GM12878 (cell line): ENCODE data around the gene CERK. TPM values are rescaled to one million over a fixed set of nuclear protein-coding genes. Genes with fewer than 3 reads are reported as not detected.

Experiments used
- ATAC-seq: fragments of 200-7000 bp; cut with Tn5 transposase; 3 replicates; pipeline ENCODE4 v1.9.1; 2020; ENCODE audit warnings: mild to moderate bottlenecking, moderate library complexity
- BruUV-seq: library from RNA; stranded (reverse); fragments of 400-500 nt; replicated peaks from 2 replicates; lab custom pipeline; 2021; lab: Mats Ljungman, UMichigan
- CTCF ChIA-PET: fragments of 300-600 bp; sonication (Branson Sonifier 250); formaldehyde crosslinking; extraction: SDS; loops from one replicate; lab custom pipeline; 2021; ENCODE audit warnings: inconsistent platforms; lab: Yijun Ruan, JAX
- POLR2A ChIA-PET: fragments of 350-600 bp; formaldehyde crosslinking; extraction: SDS; loops from one replicate; lab custom pipeline; 2021; ENCODE audit warnings: inconsistent platforms; lab: Charles Lee
- RAD21 ChIA-PET: fragments of 300-600 bp; sonication (Branson Sonifier 250); formaldehyde crosslinking; loops from one replicate; lab custom pipeline; 2023; ENCODE audit warnings: antibody characterized with exemption; ENCODE audit not compliant: unreplicated experiment; lab: Charles Lee
- SMC1A ChIA-PET: fragments of 300-600 bp; sonication (Branson Sonifier 250); formaldehyde crosslinking; loops from one replicate; lab custom pipeline; 2023; ENCODE audit not compliant: unreplicated experiment, uncharacterized antibody; lab: Charles Lee
- DNase-seq: peaks from one replicate; pipeline ENCODE4 v3.0.0-alpha.2; 2011; ENCODE audit warnings: low read depth, low spot score
- FAIRE-seq: peaks from 3 replicates; lab custom pipeline; 2011; peaks lifted over from hg19 to GRCh38; lab: Jason Lieb, UNC
- H2AFZ ChIP-seq: 2 replicates; pipeline ENCODE4 v1.6.0; 2011; ENCODE audit warnings: low read depth, low read length, control low read depth; ENCODE audit not compliant: control insufficient read depth
- H3K27ac ChIP-seq: 2 replicates; pipeline ENCODE4 v1.5.1; 2011; ENCODE audit warnings: control low read depth; ENCODE audit not compliant: control insufficient read depth, insufficient read depth
- H3K27me3 ChIP-seq, 2 experiments: replicated peaks in 1 of 2; 2 replicates each; pipeline versions ENCODE4 v1.6.0 to v1.6.1; 2011; ENCODE audit warnings: low read length in 1 of 2; ENCODE audit not compliant: control insufficient read depth in 2 of 2, insufficient read depth in 2 of 2
- H3K36me3 ChIP-seq, 2 experiments: 2 replicates each; pipeline ENCODE4 v1.5.1; 2011; ENCODE audit warnings: low read length in 1 of 2; ENCODE audit not compliant: control insufficient read depth in 2 of 2, insufficient read depth in 2 of 2
- H3K4me1 ChIP-seq: 2 replicates; pipeline ENCODE4 v1.6.1; 2011; ENCODE audit warnings: mild to moderate bottlenecking, low read length, moderate library complexity, mixed read lengths; ENCODE audit not compliant: control insufficient read depth, insufficient read depth
- H3K4me2 ChIP-seq: 2 replicates; pipeline ENCODE4 v1.6.0; 2011; ENCODE audit warnings: control low read depth; ENCODE audit not compliant: control insufficient read depth, insufficient read depth
- H3K4me3 ChIP-seq: fragments of 200-600 bp; sonication (generic); 2 replicates; pipeline ENCODE4 v1.5.1; 2016
- H3K79me2 ChIP-seq: 2 replicates; pipeline ENCODE4 v1.6.0; 2011; ENCODE audit warnings: low read length; ENCODE audit not compliant: control insufficient read depth, insufficient read depth
- H3K9ac ChIP-seq: 2 replicates; pipeline ENCODE4 v1.8.0; 2011; ENCODE audit warnings: low read length, control low read depth, mixed read lengths; ENCODE audit not compliant: control insufficient read depth, insufficient read depth
- H3K9me3 ChIP-seq: replicated peaks from 3 replicates; pipeline ENCODE4 v1.5.1; 2011; ENCODE audit warnings: mild to moderate bottlenecking, low read length; ENCODE audit not compliant: control insufficient read depth, insufficient read depth
- H4K20me1 ChIP-seq: 2 replicates; pipeline ENCODE4 v1.6.0; 2011; ENCODE audit not compliant: control insufficient read depth, insufficient read depth
- ATF2 ChIP-seq: IDR thresholded peaks from 2 replicates; pipeline ENCODE4 v1.6.1; 2012; ENCODE audit warnings: low read length, inconsistent platforms
- CHD1 ChIP-seq: IDR thresholded peaks from 2 replicates; pipeline ENCODE4 v1.6.1; 2012; ENCODE audit warnings: low read depth, low read length, improper control_type of control experiment
- DPF2 ChIP-seq: fragments of 450-650 bp; IDR thresholded peaks from 2 replicates; pipeline ENCODE4 v1.6.1; 2017; ENCODE audit warnings: mild to moderate bottlenecking
- NFXL1 ChIP-seq: fragments of 450-650 bp; IDR thresholded peaks from 2 replicates; pipeline ENCODE4 v1.6.1; 2017; ENCODE audit warnings: antibody characterized with exemption, mild to moderate bottlenecking, borderline replicate concordance
- PKNOX1 ChIP-seq: fragments of 450-650 bp; IDR thresholded peaks from 2 replicates; pipeline ENCODE4 v1.6.1; 2016; ENCODE audit warnings: mild to moderate bottlenecking
- PML ChIP-seq: IDR thresholded peaks from 2 replicates; pipeline ENCODE4 v1.6.1; 2012; ENCODE audit warnings: low read length, inconsistent platforms
- SREBF2 ChIP-seq: IDR thresholded peaks from 2 replicates; pipeline ENCODE4 v1.6.1; 2012; ENCODE audit warnings: mild to moderate bottlenecking, low read length
- ZNF207 ChIP-seq: fragments of 450-650 bp; IDR thresholded peaks from 2 replicates; pipeline ENCODE4 v1.6.1; 2014; ENCODE audit warnings: antibody characterized with exemption, mild to moderate bottlenecking, borderline replicate concordance
- WGBS: methylation state at CpG from one replicate; pipeline ENCODE4 v1.1.6; 2016; ENCODE audit warnings: low lambda C conversion rate; ENCODE audit not compliant: insufficient replicate concordance, insufficient coverage; ENCODE audit errors: missing lambda C conversion rate; 5-methylcytosine and 5-hydroxymethylcytosine counted together
- in situ Hi-C: fragments of 300-500 bp; cut with MboI; formaldehyde crosslinking; loops from 9 replicates; pipeline ENCODE4 v1.14.3; 2018; ENCODE audit warnings: mixed read lengths
- intact Hi-C: fragments of 100-400 bp; cut with micrococcal nuclease; formaldehyde crosslinking; loops from one replicate; pipeline ENCODE4 v1.14.2; 2022; ENCODE audit not compliant: unreplicated experiment
- polyA plus RNA-seq, 11 experiments: library from polyadenylated mRNA; depleted of rRNA in 4 of 11; unstranded in 6 of 11; stranded (reverse) in 5 of 11; fragments of >200 nt; fragmentation: Nextera tagmentation in 4 of 11; fragmentation: Illumina TruSeq in 1 of 11; extraction: Ambion mirVana in 4 of 11; extraction: Trizol in 1 of 11; gene quantifications; 1 replicate in 1 of 11; 2 replicates in 10 of 11; pipeline versions ENCODE4 v1.2.1 to v1.2.3, GENCODE V29; 2011 to 2016; ENCODE audit warnings: inconsistent platforms in 2 of 11, missing spikeins in 2 of 11, low read depth in 1 of 11
- total RNA-seq, 4 experiments: library from RNA; depleted of rRNA in 3 of 4; stranded (reverse); fragments of >200 nt in 3 of 4; fragmentation: Illumina TruSeq in 1 of 4; extraction: Trizol in 1 of 4; gene quantifications; 2 replicates each; pipeline versions ENCODE4 v1.2.1 to v1.2.3, GENCODE V29; 2013 to 2021
- TF ChIP-seq, protein P1 (sequence below), 3 experiments: IDR thresholded peaks in 2 of 3; conservative IDR thresholded peaks in 1 of 3; 2 replicates each; pipeline ENCODE4 v1.5.1; 2011; ENCODE audit warnings: low read depth in 3 of 3, low read length in 3 of 3, mild to moderate bottlenecking in 3 of 3, control low read depth in 2 of 3, moderate library complexity in 2 of 3, inconsistent platforms in 1 of 3, mixed read lengths in 1 of 3; ENCODE audit not compliant: control insufficient read depth in 2 of 3, insufficient read depth in 1 of 3; ENCODE audit errors: extremely low read depth in 1 of 3

CERK gene
- total and polyA plus RNA-seq, 10 of the 15 experiments (the other 5 are each of a cell fraction or from before 2014, with no cell fraction given): 4.0 to 41.1 (median 30.2) TPM

DNA sequence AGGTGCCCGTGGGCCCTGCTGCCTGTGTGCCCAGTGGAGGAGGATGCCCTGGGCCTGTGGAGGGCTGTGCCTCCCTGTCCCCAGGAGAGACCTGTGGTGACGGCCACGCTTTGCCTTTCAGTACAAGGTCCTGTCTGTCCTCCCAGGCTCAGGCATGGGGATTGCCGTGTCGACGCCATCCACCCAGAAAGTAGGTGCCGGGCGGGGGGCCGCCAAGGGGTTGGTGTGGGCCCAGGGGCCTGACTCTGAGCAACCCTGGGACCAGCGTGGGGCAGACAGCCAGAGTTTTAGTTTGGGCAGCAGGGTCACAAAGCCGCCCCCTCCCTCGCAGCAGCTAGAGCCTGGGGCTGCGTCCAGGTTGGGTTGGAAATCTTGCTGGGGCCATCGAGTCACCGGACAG, 61.6 kb downstream of the CERK start:
- ATAC-seq: no peak
- Histone ChIP-seq H3K9me3 (no peaks in the 10 kb centered on the region), H2AFZ (no peak overlapping the region), H3K27ac (no peak overlapping the region), H3K4me1 (peaks cover 8% of the 10 kb centered on the region)
- no peak for FAIRE-seq
- intact Hi-C loops: no loop called here
- POLR2A ChIA-PET: no interaction called here
- no peak for TF ChIP-seq ZNF207
- no peak for TF ChIP-seq NFXL1
- TF ChIP-seq, protein P1, sequence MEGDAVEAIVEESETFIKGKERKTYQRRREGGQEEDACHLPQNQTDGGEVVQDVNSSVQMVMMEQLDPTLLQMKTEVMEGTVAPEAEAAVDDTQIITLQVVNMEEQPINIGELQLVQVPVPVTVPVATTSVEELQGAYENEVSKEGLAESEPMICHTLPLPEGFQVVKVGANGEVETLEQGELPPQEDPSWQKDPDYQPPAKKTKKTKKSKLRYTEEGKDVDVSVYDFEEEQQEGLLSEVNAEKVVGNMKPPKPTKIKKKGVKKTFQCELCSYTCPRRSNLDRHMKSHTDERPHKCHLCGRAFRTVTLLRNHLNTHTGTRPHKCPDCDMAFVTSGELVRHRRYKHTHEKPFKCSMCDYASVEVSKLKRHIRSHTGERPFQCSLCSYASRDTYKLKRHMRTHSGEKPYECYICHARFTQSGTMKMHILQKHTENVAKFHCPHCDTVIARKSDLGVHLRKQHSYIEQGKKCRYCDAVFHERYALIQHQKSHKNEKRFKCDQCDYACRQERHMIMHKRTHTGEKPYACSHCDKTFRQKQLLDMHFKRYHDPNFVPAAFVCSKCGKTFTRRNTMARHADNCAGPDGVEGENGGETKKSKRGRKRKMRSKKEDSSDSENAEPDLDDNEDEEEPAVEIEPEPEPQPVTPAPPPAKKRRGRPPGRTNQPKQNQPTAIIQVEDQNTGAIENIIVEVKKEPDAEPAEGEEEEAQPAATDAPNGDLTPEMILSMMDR (IDR thresholded peaks at IDR 0.05 in 2 of 3, conservative IDR thresholded peaks at IDR 0.05 in 1 of 3; ENCODE audit: control insufficient read depth in 2 of 3, extremely low read depth in 1 of 3, insufficient read depth in 1 of 3, low read depth in 3 of 3, low read length in 3 of 3): no peak
- TF ChIP-seq PKNOX1: no peak
- no peak for TF ChIP-seq ATF2
- no peak for TF ChIP-seq DPF2
- TF ChIP-seq SREBF2: no peak
- TF ChIP-seq PML: no peak
- no peak for TF ChIP-seq CHD1
- TF ChIP-seq, all 136 proteins: peak for 0
- ChIA-PET CTCF (interaction anchor here (1.5 kb wide), 1 partner anchor 112 kb away, joined by 5 read pairs; no protein-coding TSS in a partner anchor), SMC1A (no interaction called here), RAD21 (no interaction called here)
- Histone ChIP-seq H3K79me2 (no peaks in the 10 kb centered on the region), H3K36me3 (peaks cover 0 to 7% of the 10 kb centered on the region in 2 experiments; a peak in 3 of 4 replicates), H3K27me3 (no peaks in the 10 kb centered on the region), H3K4me2 (no peak overlapping the region), H3K9ac (no peak overlapping the region), H3K4me3 (no peak overlapping the region), H4K20me1 (no peaks in the 10 kb centered on the region)
- no peak for DNase-seq
- 72% methylated on average over 15 of the region's 15 CpGs for WGBS
- BruUV-seq: no TSS peak
- in situ Hi-C loops: no loop called here
